Measurements from ENCODE around the gene TEX38.
"Not testable (repeated sequence)": the region's sequence is repeated elsewhere in the genome, so short reads cannot be mapped to it uniquely, and the experiment has no call there.

TEX38 gene

GRCh38 chr1:46647611-46648010 is 24.0 kb upstream of the TEX38 start:
- DNase-seq (ENCODE audit: low read depth, low spot score): no peak
- Histone ChIP-seq H3K36me3 (ENCODE audit: insufficient read depth, insufficient read length, low read length) (peaks cover 51% of the 10 kb centered on the region), H3K27me3 (ENCODE audit: insufficient read depth, insufficient read length) (no peaks in the 10 kb centered on the region), H3K4me1 (ENCODE audit: insufficient read depth, insufficient read length) (no peaks in the 10 kb centered on the region), H3K9me3 (ENCODE audit: insufficient read depth, low read length) (peaks cover 17% of the 10 kb centered on the region), H3K4me3 (ENCODE audit: insufficient read length, low read depth) (no peak overlapping the region), H3K9ac (ENCODE audit: insufficient read length, low read depth) (no peak overlapping the region)
- TF ChIP-seq ZNF274 (IDR thresholded peaks at IDR 0.05; ENCODE audit: low read depth, low read length) (no peak), SUZ12 (IDR thresholded peaks at IDR 0.05; ENCODE audit: extremely low read depth, insufficient read depth, insufficient read length) (no peak), YY1 (IDR thresholded peaks at IDR 0.05; ENCODE audit: insufficient read depth, insufficient read length) (no peak)

- no peaks in the 10 kb centered on the region for H3K4me1 ChIP-seq (ENCODE audit: insufficient read depth, insufficient read length)
- H3K4me3 ChIP-seq (ENCODE audit: insufficient read length, low read depth): no peak overlapping the region
- no peak for DNase-seq (ENCODE audit: low read depth, low spot score)
- H3K9me3 ChIP-seq (ENCODE audit: insufficient read depth, low read length): peaks cover 17% of the 10 kb centered on the region
- H3K36me3 ChIP-seq (ENCODE audit: insufficient read depth, insufficient read length, low read length): peaks cover 43% of the 10 kb centered on the region
- TF ChIP-seq SUZ12 (IDR thresholded peaks at IDR 0.05; ENCODE audit: extremely low read depth, insufficient read depth, insufficient read length) (no peak), YY1 (IDR thresholded peaks at IDR 0.05; ENCODE audit: insufficient read depth, insufficient read length) (no peak), ZNF274 (IDR thresholded peaks at IDR 0.05; ENCODE audit: low read depth, low read length) (no peak)
- H3K27me3 ChIP-seq (ENCODE audit: insufficient read depth, insufficient read length): no peaks in the 10 kb centered on the region
- H3K9ac ChIP-seq (ENCODE audit: insufficient read length, low read depth): no peak overlapping the region
Measured at GRCh38 chr1:46649764-46650163, 21.9 kb upstream of the TEX38 start.

GRCh38 chr1:46650491-46650890 is 21.2 kb upstream of the TEX38 start:
- Histone ChIP-seq H3K27me3 (ENCODE audit: insufficient read depth, insufficient read length) (no peaks in the 10 kb centered on the region), H3K9me3 (ENCODE audit: insufficient read depth, low read length) (peaks cover 21% of the 10 kb centered on the region), H3K9ac (ENCODE audit: insufficient read length, low read depth) (no peak overlapping the region), H3K4me3 (ENCODE audit: insufficient read length, low read depth) (no peak overlapping the region), H3K4me1 (ENCODE audit: insufficient read depth, insufficient read length) (no peaks in the 10 kb centered on the region), H3K36me3 (ENCODE audit: insufficient read depth, insufficient read length, low read length) (peaks cover 47% of the 10 kb centered on the region)
- no peak for DNase-seq (ENCODE audit: low read depth, low spot score)
- TF ChIP-seq YY1 (IDR thresholded peaks at IDR 0.05; ENCODE audit: insufficient read depth, insufficient read length): no peak
- no peak for TF ChIP-seq ZNF274 (IDR thresholded peaks at IDR 0.05; ENCODE audit: low read depth, low read length)
- no peak for TF ChIP-seq SUZ12 (IDR thresholded peaks at IDR 0.05; ENCODE audit: extremely low read depth, insufficient read depth, insufficient read length)

- not testable (repeated sequence) for DNase-seq (ENCODE audit: low read depth, low spot score); H3K4me1 ChIP-seq (ENCODE audit: insufficient read depth, insufficient read length); H3K4me3 ChIP-seq (ENCODE audit: insufficient read length, low read depth); H3K9ac ChIP-seq (ENCODE audit: insufficient read length, low read depth); H3K27me3 ChIP-seq (ENCODE audit: insufficient read depth, insufficient read length)
- H3K9me3 ChIP-seq (ENCODE audit: insufficient read depth, low read length): peaks cover 21% of the 10 kb centered on the region
- H3K36me3 ChIP-seq (ENCODE audit: insufficient read depth, insufficient read length, low read length): peaks cover 54% of the 10 kb centered on the region
Measured at GRCh38 chr1:46651152-46651551, 20.5 kb upstream of the TEX38 start.

- no peak for DNase-seq (ENCODE audit: low read depth, low spot score)
- H3K4me1 ChIP-seq (ENCODE audit: insufficient read depth, insufficient read length): no peaks in the 10 kb centered on the region
- peaks cover 17% of the 10 kb centered on the region for H3K9me3 ChIP-seq (ENCODE audit: insufficient read depth, low read length)
- peaks cover 62% of the 10 kb centered on the region for H3K36me3 ChIP-seq (ENCODE audit: insufficient read depth, insufficient read length, low read length)
- H3K27me3 ChIP-seq (ENCODE audit: insufficient read depth, insufficient read length): no peaks in the 10 kb centered on the region
- no peak overlapping the region for H3K4me3 ChIP-seq (ENCODE audit: insufficient read length, low read depth)
- TF ChIP-seq SUZ12 (IDR thresholded peaks at IDR 0.05; ENCODE audit: extremely low read depth, insufficient read depth, insufficient read length): no peak
- no peak for TF ChIP-seq YY1 (IDR thresholded peaks at IDR 0.05; ENCODE audit: insufficient read depth, insufficient read length)
- no peak for TF ChIP-seq ZNF274 (IDR thresholded peaks at IDR 0.05; ENCODE audit: low read depth, low read length)
- H3K9ac ChIP-seq (ENCODE audit: insufficient read length, low read depth): no peak overlapping the region
Measured at GRCh38 chr1:46652321-46653100, 19.1 kb upstream of the TEX38 start.

GRCh38 chr1:46653405-46653958 is 18.2 kb upstream of the TEX38 start:
- Histone ChIP-seq H3K27me3 (ENCODE audit: insufficient read depth, insufficient read length) (no peaks in the 10 kb centered on the region), H3K4me3 (ENCODE audit: insufficient read length, low read depth) (no peak overlapping the region), H3K4me1 (ENCODE audit: insufficient read depth, insufficient read length) (no peaks in the 10 kb centered on the region), H3K9me3 (ENCODE audit: insufficient read depth, low read length) (peaks cover 13% of the 10 kb centered on the region; the same call in 1 of the 2 replicates), H3K9ac (ENCODE audit: insufficient read length, low read depth) (no peak overlapping the region), H3K36me3 (ENCODE audit: insufficient read depth, insufficient read length, low read length) (peaks cover 67% of the 10 kb centered on the region)
- TF ChIP-seq SUZ12 (IDR thresholded peaks at IDR 0.05; ENCODE audit: extremely low read depth, insufficient read depth, insufficient read length) (no peak), ZNF274 (IDR thresholded peaks at IDR 0.05; ENCODE audit: low read depth, low read length) (no peak), YY1 (IDR thresholded peaks at IDR 0.05; ENCODE audit: insufficient read depth, insufficient read length) (no peak)
- no peak for DNase-seq (ENCODE audit: low read depth, low spot score)

GRCh38 chr1:46654012-46654411 is 17.6 kb upstream of the TEX38 start:
- DNase-seq (ENCODE audit: low read depth, low spot score): no peak
- H3K4me3 ChIP-seq (ENCODE audit: insufficient read length, low read depth): no peak overlapping the region
- no peaks in the 10 kb centered on the region for H3K4me1 ChIP-seq (ENCODE audit: insufficient read depth, insufficient read length)
- H3K9me3 ChIP-seq (ENCODE audit: insufficient read depth, low read length): peaks cover 13% of the 10 kb centered on the region; the same call in 1 of the 2 replicates
- no peak overlapping the region for H3K9ac ChIP-seq (ENCODE audit: insufficient read length, low read depth)
- H3K27me3 ChIP-seq (ENCODE audit: insufficient read depth, insufficient read length): no peaks in the 10 kb centered on the region
- peaks cover 69% of the 10 kb centered on the region for H3K36me3 ChIP-seq (ENCODE audit: insufficient read depth, insufficient read length, low read length)
- no peak for TF ChIP-seq YY1 (IDR thresholded peaks at IDR 0.05; ENCODE audit: insufficient read depth, insufficient read length)
- TF ChIP-seq SUZ12 (IDR thresholded peaks at IDR 0.05; ENCODE audit: extremely low read depth, insufficient read depth, insufficient read length): no peak
- no peak for TF ChIP-seq ZNF274 (IDR thresholded peaks at IDR 0.05; ENCODE audit: low read depth, low read length)

- not testable (repeated sequence) for H3K4me3 ChIP-seq (ENCODE audit: insufficient read length, low read depth); H3K9ac ChIP-seq (ENCODE audit: insufficient read length, low read depth); H3K4me1 ChIP-seq (ENCODE audit: insufficient read depth, insufficient read length); DNase-seq (ENCODE audit: low read depth, low spot score); H3K27me3 ChIP-seq (ENCODE audit: insufficient read depth, insufficient read length); H3K9me3 ChIP-seq (ENCODE audit: insufficient read depth, low read length)
- H3K36me3 ChIP-seq (ENCODE audit: insufficient read depth, insufficient read length, low read length): peaks cover 67% of the 10 kb centered on the region
Measured at GRCh38 chr1:46654698-46655097, 17.0 kb upstream of the TEX38 start.
